ENCODE data around the gene RAB1A. TPM values are rescaled to one million over a fixed set of nuclear protein-coding genes. Genes with fewer than 3 reads are reported as not detected.

RAB1A gene
- total RNA-seq, 1 donor from 2014 or later = 89.9 TPM

GRCh38 chr2:65076345-65076710, 53.6 kb downstream of the RAB1A start:
- H3K27me3 ChIP-seq (ENCODE audit: control insufficient read depth, insufficient read depth, low read length) = no peaks in the 10 kb centered on the region
- H3K4me3 ChIP-seq (ENCODE audit: low read depth, low read length) = no peak overlapping the region
- no peak for DNase-seq (ENCODE audit: low read depth)
- H3K36me3 ChIP-seq (ENCODE audit: control insufficient read depth, insufficient read depth, low read length) = peaks cover 4% of the 10 kb centered on the region
- TF ChIP-seq, protein P1, sequence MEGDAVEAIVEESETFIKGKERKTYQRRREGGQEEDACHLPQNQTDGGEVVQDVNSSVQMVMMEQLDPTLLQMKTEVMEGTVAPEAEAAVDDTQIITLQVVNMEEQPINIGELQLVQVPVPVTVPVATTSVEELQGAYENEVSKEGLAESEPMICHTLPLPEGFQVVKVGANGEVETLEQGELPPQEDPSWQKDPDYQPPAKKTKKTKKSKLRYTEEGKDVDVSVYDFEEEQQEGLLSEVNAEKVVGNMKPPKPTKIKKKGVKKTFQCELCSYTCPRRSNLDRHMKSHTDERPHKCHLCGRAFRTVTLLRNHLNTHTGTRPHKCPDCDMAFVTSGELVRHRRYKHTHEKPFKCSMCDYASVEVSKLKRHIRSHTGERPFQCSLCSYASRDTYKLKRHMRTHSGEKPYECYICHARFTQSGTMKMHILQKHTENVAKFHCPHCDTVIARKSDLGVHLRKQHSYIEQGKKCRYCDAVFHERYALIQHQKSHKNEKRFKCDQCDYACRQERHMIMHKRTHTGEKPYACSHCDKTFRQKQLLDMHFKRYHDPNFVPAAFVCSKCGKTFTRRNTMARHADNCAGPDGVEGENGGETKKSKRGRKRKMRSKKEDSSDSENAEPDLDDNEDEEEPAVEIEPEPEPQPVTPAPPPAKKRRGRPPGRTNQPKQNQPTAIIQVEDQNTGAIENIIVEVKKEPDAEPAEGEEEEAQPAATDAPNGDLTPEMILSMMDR (IDR thresholded peaks at IDR 0.05; ENCODE audit: insufficient read depth, low read length, poor library complexity, severe bottlenecking) = no peak

DNA sequence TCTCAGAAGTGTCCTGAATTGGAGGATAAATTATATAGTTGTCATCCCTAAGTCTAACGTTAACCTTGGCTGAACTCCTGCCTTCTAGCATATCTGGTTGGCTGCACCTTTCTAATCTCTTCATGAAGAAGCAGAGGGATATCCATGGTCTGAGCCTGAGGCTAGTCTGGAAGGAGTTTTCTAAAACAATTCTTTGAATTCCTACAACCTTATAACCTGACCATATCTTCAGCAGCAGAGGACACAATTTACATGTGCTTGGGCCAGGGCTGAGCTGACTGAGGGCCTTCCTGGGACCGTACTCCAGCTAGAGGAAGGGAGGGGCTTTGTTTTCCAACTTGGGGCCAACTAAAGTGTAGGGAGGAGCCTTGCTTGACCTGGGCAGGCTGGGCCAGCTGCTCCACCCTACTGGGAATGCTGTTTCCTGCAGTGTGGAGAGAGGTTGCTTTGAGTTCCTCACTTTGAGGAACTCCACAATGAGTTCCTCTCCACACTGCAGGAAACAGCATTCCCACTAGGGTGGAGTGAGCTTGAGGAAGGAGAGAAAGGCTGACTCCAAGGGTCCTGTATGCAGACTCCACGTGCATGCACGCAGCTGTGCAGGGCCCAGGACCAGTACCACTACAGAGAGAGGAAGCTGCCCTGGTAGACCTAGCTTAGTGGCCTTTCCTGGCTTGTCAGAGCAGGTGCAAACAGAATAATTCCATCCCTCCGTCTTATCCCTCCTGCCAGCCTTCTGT, 54.1 kb downstream of the RAB1A start:
- TF ChIP-seq, protein P1 (IDR thresholded peaks at IDR 0.05; ENCODE audit: insufficient read depth, low read length, poor library complexity, severe bottlenecking) = no peak
- Histone ChIP-seq H3K27me3 (ENCODE audit: control insufficient read depth, insufficient read depth, low read length) (no peaks in the 10 kb centered on the region), H3K4me3 (ENCODE audit: low read depth, low read length) (no peak overlapping the region), H3K36me3 (ENCODE audit: control insufficient read depth, insufficient read depth, low read length) (peaks cover 5% of the 10 kb centered on the region)
- no peak for DNase-seq (ENCODE audit: low read depth)

GRCh38 chr2:65075176-65075575, 54.7 kb downstream of the RAB1A start:
- no peak for DNase-seq (ENCODE audit: low read depth)
- H3K36me3 ChIP-seq (ENCODE audit: control insufficient read depth, insufficient read depth, low read length) = peaks cover 5% of the 10 kb centered on the region
- TF ChIP-seq, protein P1 (IDR thresholded peaks at IDR 0.05; ENCODE audit: insufficient read depth, low read length, poor library complexity, severe bottlenecking) = no peak
- H3K4me3 ChIP-seq (ENCODE audit: low read depth, low read length) = no peak overlapping the region
- H3K27me3 ChIP-seq (ENCODE audit: control insufficient read depth, insufficient read depth, low read length) = no peaks in the 10 kb centered on the region

DNA sequence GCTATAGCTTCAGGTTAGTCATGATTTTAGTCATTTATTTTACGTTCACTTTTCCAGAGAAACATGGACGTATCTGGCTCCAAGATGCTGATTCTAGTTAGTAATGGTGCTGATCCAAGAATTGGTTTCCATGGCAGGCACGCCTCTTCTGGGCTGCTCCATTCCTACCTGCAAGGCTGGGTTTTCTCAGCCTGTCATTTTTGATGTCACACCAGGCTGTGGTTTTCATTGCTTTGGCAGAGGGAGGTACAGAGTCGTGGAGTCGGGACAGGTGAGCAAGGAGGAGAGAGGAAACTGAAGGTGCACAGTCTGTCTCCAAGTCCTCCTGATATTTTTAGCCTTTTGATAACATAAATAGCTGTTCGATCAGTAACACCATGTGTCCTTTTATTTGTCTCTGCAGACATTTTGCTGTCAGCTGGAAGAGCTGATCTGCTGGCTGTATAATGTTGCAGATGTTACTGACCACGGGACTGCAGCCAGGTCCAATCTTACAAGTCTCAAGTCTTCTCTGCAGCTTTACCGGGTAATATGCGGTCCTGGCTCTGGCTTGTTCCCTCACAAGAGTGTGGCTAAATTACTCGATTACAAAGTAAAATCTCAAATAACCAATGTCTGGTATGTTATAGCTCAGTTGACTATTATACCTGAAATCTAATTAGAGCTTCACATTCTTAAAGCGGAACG, 55.9 kb downstream of the RAB1A start:
- Histone ChIP-seq H3K27me3 (ENCODE audit: control insufficient read depth, insufficient read depth, low read length) (no peaks in the 10 kb centered on the region), H3K4me3 (ENCODE audit: low read depth, low read length) (no peak overlapping the region), H3K36me3 (ENCODE audit: control insufficient read depth, insufficient read depth, low read length) (peaks cover 5% of the 10 kb centered on the region)
- TF ChIP-seq, protein P1 (IDR thresholded peaks at IDR 0.05; ENCODE audit: insufficient read depth, low read length, poor library complexity, severe bottlenecking) = no peak
- DNase-seq (ENCODE audit: low read depth) = no peak

GRCh38 chr2:65072181-65072970, 57.5 kb downstream of the RAB1A start:
- Histone ChIP-seq H3K36me3 (ENCODE audit: control insufficient read depth, insufficient read depth, low read length) (peaks cover 2% of the 10 kb centered on the region), H3K4me3 (ENCODE audit: low read depth, low read length) (no peak overlapping the region), H3K27me3 (ENCODE audit: control insufficient read depth, insufficient read depth, low read length) (no peaks in the 10 kb centered on the region)
- TF ChIP-seq, protein P1 (IDR thresholded peaks at IDR 0.05; ENCODE audit: insufficient read depth, low read length, poor library complexity, severe bottlenecking) = no peak
- no peak for DNase-seq (ENCODE audit: low read depth)
